GM18499 (cell line): ENCODE data around the gene TBX19.
"Not testable (repeated sequence)": the region's sequence is repeated elsewhere in the genome, so short reads cannot be mapped to it uniquely, and the experiment has no call there.

ENCODE experiments used
- ATAC-seq: cut with Tn5 transposase; IDR thresholded peaks from one replicate; pipeline ENCODE4 v1.9.1; 2021; ENCODE audit warnings: moderate number of reproducible peaks; ENCODE audit not compliant: insufficient read depth, unreplicated experiment

Gene TBX19

GRCh38 chr1:168348146-168348709 lies 67.6 kb downstream of the TBX19 start:
- ATAC-seq = no peak

- ATAC-seq = not testable (repeated sequence)
These were observed 73.9 kb downstream of the TBX19 start for GRCh38 chr1:168354335-168355269.

- ATAC-seq = no peak
These were observed 79.7 kb downstream of the TBX19 start for GRCh38 chr1:168360151-168361021.

- no peak for ATAC-seq
These were observed 80.6 kb downstream of the TBX19 start for GRCh38 chr1:168361252-168361651.

- no peak for ATAC-seq
These were observed 82.3 kb downstream of the TBX19 start for GRCh38 chr1:168362991-168363390.
